DMS53 treated with DMSO at 0.1 percent for 48 hours (cell line): ENCODE measurements around the gene DNAH17.
A peak's percentile ranks its signal among the peaks of the same experiment; 100 is the strongest.

ENCODE experiments used
- DNase-seq: peaks from one replicate; lab custom pipeline; 2025; ENCODE audit not compliant: unreplicated experiment; lab: John Stamatoyannopoulos, UW

The DNAH17 gene

GRCh38 chr17:78607038-78607437, 29.8 kb upstream of the DNAH17 start:
- no peak for DNase-seq

- DNase-seq: no peak
Measured at GRCh38 chr17:78605886-78606285, 28.7 kb upstream of the DNAH17 start.

- peak; percentile 38 for DNase-seq
Measured at GRCh38 chr17:78605429-78605828, 28.2 kb upstream of the DNAH17 start.

- no peak for DNase-seq
Measured at GRCh38 chr17:78602246-78602645, 25.1 kb upstream of the DNAH17 start.

- no peak for DNase-seq
Measured at GRCh38 chr17:78601577-78602190, 24.5 kb upstream of the DNAH17 start.

GRCh38 chr17:78600181-78600721, 23.1 kb upstream of the DNAH17 start:
- no peak for DNase-seq

- DNase-seq: no peak
Measured at GRCh38 chr17:78599419-78599818, 22.2 kb upstream of the DNAH17 start.

GRCh38 chr17:78598013-78598471, 20.8 kb upstream of the DNAH17 start:
- no peak for DNase-seq

- no peak for DNase-seq
Measured at GRCh38 chr17:78596871-78597764, 19.9 kb upstream of the DNAH17 start.

GRCh38 chr17:78595135-78595810, 18.1 kb upstream of the DNAH17 start:
- DNase-seq: no peak

- no peak for DNase-seq
Measured at GRCh38 chr17:78592991-78593329, 15.8 kb upstream of the DNAH17 start.

GRCh38 chr17:78591263-78591671, 14.1 kb upstream of the DNAH17 start:
- no peak for DNase-seq

- no peak for DNase-seq
Measured at GRCh38 chr17:78589885-78590284, 12.7 kb upstream of the DNAH17 start.

GRCh38 chr17:78589031-78589675, 12.0 kb upstream of the DNAH17 start:
- DNase-seq: no peak

GRCh38 chr17:78588258-78589030, 11.2 kb upstream of the DNAH17 start:
- no peak for DNase-seq

GRCh38 chr17:78585006-78585630, 7.9 kb upstream of the DNAH17 start:
- no peak for DNase-seq

GRCh38 chr17:78583091-78583490, 5.9 kb upstream of the DNAH17 start:
- DNase-seq: no peak

GRCh38 chr17:78581304-78581703, 4.1 kb upstream of the DNAH17 start:
- no peak for DNase-seq

GRCh38 chr17:78580277-78580804, 3.1 kb upstream of the DNAH17 start:
- DNase-seq: no peak
